Dendritic cell treated with granulocyte-macrophage colony-stimulating factor and Interleukin-4, amounts not matched to agents 40 ng/mL and 50 ng/mL, for 4 days (primary cell): ENCODE results near the gene STEAP4.

Source experiments
- H3K27ac Mint-ChIP-seq: one replicate; pipeline ENCODE4 v1.8.0; 2022; ENCODE audit warnings: mild to moderate bottlenecking, mixed read lengths
- H3K27me3 Mint-ChIP-seq: one replicate; pipeline ENCODE4 v1.8.0; 2022; ENCODE audit warnings: mild to moderate bottlenecking, mixed read lengths
- H3K36me3 Mint-ChIP-seq: one replicate; pipeline ENCODE4 v1.8.0; 2022; ENCODE audit warnings: low read depth, mixed read lengths
- H3K4me1 Mint-ChIP-seq: one replicate; pipeline ENCODE4 v1.8.0; 2022; ENCODE audit warnings: low read depth, mixed read lengths
- H3K4me3 Mint-ChIP-seq: one replicate; pipeline ENCODE4 v1.8.0; 2022; ENCODE audit warnings: mild to moderate bottlenecking, moderate library complexity, mixed read lengths
- H3K9me3 Mint-ChIP-seq: one replicate; pipeline ENCODE4 v1.8.0; 2022; ENCODE audit warnings: mixed read lengths
- intact Hi-C: fragments of 100-400 bp; cut with micrococcal nuclease; formaldehyde crosslinking; loops from one replicate; pipeline ENCODE4 v1.15.0; 2022

The STEAP4 gene

DNA sequence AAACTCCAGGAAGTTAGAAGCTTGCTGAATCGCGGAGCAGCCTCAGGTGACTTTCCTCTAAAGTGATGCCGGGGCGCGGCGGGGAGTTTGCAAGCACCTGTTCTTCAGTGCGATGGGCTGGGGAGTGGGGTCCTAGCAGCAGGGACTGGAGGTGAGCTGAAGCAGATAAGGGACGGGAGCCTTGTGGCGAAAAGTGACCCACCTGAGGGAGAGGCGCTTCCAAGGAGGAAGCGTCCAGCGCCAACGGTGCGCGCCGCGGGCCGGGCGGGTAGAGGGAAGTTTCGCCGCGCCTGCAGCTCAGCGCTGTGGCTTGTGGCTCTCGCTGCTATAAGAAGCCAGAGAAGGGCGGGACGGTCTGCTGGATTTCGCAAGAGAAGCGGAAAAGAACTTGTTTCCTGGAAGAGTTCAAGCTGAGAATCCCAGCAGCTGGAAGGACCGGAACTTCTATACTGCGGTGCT lies at the start of gene STEAP4:
TSS of gene STEAP4 (minus strand) at position 305 of the 459 bp plus-strand sequence. CDS start 22,625 bp downstream, outside the sequence.
- Mint-ChIP-seq H3K4me1 (peaks cover 55% of the 10 kb centered on the region), H3K9me3 (no peaks in the 10 kb centered on the region), H3K4me3 (peak within 1 kb of the TSS; percentile 73), H3K27me3 (no peaks in the 10 kb centered on the region), H3K36me3 (peaks cover 7% of the 10 kb centered on the region), H3K27ac (peak within 1 kb of the TSS; percentile 69)
- intact Hi-C loops, result loop anchor here (2.0 to 10.0 kb wide), 3 partner anchors 14 to 62 kb away; no protein-coding TSS in a partner anchor

DNA sequence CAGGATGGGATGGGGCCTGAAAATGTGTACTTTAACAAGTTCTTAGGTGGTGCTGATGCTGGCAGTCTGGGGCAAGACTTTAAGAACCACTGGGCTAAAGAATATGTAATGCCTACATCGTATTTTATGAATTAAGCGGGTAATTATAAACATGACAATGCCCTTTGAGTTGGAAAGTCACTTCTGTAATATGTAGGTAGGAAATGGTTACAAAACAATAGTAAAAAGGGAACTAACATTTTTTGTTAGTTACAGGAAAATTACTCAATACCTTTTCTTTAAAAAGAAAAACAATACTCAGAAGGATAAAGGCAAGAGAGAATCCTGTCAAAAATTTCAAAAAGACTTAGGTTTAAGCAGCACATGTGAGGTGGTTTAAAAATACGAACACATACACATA lies 48.3 kb upstream of the STEAP4 start:
- no peaks in the 10 kb centered on the region for H3K36me3 Mint-ChIP-seq
- H3K27ac Mint-ChIP-seq, result no peak overlapping the region
- no peak overlapping the region for H3K4me3 Mint-ChIP-seq
- H3K27me3 Mint-ChIP-seq, result no peaks in the 10 kb centered on the region
- intact Hi-C loops, result loop anchor here (5.0 kb wide), 1 partner anchor 48 kb away; the partner anchor contains the start of gene STEAP4
- peaks cover 26% of the 10 kb centered on the region for H3K4me1 Mint-ChIP-seq
- H3K9me3 Mint-ChIP-seq, result no peaks in the 10 kb centered on the region

DNA sequence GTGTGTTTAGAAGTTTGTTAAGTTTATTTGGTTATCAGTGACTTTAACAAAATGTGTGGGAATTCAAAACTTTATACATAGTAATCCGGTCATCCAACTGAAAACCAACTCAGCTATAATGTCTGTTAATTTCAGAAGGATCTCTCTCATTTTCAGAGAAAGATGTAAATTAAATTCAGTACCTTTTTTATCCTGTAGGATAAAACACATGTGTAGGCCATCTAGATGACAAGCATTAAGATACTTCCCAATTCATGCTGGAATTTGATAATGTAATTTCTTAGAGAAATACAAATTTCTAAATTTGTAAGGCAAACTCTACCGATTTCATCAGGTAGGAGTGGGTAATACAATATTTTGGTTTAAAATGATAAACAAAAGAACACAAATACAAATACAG lies 43.4 kb upstream of the STEAP4 start:
- Mint-ChIP-seq H3K9me3 (no peaks in the 10 kb centered on the region), H3K4me3 (no peak overlapping the region), H3K36me3 (no peaks in the 10 kb centered on the region), H3K27me3 (no peaks in the 10 kb centered on the region), H3K4me1 (peaks cover 25% of the 10 kb centered on the region), H3K27ac (no peak overlapping the region)
- intact Hi-C loops, result no loop called here

DNA sequence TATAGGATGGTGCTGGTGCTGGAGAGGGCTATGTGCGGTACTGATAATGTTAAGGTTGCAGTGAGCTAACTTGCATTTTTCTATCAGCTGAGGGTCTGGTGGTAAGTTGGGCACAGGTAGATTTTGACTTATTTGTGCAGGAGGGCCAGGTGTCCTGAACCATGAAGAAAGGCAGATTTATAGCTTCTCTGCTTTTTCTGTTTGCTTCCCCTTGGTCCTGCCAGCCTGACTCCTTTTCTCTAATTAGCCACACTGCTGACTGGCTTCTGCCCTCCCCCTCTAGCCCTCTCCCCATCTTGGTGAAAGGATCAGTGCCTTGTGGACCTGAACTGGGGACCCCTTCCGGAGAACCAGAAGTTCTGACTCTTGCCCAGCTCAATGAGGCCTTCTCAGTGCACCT lies 40.8 kb upstream of the STEAP4 start:
- intact Hi-C loops, result no loop called here
- Mint-ChIP-seq H3K27ac (no peak overlapping the region), H3K4me1 (peaks cover 5% of the 10 kb centered on the region), H3K9me3 (no peaks in the 10 kb centered on the region), H3K4me3 (no peak overlapping the region), H3K27me3 (no peaks in the 10 kb centered on the region), H3K36me3 (no peaks in the 10 kb centered on the region)

DNA sequence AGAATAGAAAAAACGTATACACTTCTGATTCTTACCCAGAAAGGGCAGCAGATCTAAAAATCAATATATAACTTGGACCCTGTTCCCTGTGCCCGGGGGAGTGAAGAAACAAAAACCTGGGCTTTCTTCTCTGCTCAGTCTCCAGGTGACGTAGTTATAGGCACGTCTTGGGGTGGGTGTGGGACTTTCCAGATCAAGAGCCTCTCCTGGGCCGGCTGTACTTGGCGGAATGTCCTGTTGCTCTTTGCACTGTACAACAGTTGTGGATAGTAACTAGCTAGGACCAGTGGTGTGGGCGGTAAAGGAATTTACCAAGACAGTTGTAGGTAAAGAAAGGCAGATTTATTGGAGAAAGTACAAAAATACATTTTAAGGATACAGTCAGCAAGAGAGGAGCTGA lies 40.4 kb upstream of the STEAP4 start:
- intact Hi-C loops, result no loop called here
- Mint-ChIP-seq H3K9me3 (no peaks in the 10 kb centered on the region), H3K4me1 (peaks cover 5% of the 10 kb centered on the region), H3K27me3 (no peaks in the 10 kb centered on the region), H3K36me3 (no peaks in the 10 kb centered on the region), H3K27ac (no peak overlapping the region), H3K4me3 (no peak overlapping the region)

DNA sequence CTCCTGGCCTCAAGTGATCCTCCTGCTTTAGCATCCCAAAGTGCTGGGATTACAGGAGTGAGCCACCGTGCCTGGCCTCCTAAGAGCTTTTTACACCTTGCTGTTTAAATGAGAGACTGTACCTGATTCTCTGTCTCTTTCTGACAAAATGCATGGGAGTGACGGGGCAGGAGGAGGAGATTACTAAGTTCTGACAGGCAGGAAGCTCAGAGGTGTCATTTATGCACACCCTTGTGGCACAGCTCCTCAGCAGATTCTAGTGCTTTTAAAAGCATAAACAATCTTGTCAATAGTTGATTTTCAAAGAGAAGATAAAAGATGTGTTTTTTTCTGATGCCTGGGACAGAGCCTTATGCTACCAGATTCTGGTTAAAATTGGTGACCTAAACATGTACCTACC lies 39.7 kb upstream of the STEAP4 start:
- intact Hi-C loops, result no loop called here
- Mint-ChIP-seq H3K4me1 (peaks cover 5% of the 10 kb centered on the region), H3K4me3 (no peak overlapping the region), H3K27ac (no peak overlapping the region), H3K36me3 (no peaks in the 10 kb centered on the region), H3K9me3 (no peaks in the 10 kb centered on the region), H3K27me3 (no peaks in the 10 kb centered on the region)

DNA sequence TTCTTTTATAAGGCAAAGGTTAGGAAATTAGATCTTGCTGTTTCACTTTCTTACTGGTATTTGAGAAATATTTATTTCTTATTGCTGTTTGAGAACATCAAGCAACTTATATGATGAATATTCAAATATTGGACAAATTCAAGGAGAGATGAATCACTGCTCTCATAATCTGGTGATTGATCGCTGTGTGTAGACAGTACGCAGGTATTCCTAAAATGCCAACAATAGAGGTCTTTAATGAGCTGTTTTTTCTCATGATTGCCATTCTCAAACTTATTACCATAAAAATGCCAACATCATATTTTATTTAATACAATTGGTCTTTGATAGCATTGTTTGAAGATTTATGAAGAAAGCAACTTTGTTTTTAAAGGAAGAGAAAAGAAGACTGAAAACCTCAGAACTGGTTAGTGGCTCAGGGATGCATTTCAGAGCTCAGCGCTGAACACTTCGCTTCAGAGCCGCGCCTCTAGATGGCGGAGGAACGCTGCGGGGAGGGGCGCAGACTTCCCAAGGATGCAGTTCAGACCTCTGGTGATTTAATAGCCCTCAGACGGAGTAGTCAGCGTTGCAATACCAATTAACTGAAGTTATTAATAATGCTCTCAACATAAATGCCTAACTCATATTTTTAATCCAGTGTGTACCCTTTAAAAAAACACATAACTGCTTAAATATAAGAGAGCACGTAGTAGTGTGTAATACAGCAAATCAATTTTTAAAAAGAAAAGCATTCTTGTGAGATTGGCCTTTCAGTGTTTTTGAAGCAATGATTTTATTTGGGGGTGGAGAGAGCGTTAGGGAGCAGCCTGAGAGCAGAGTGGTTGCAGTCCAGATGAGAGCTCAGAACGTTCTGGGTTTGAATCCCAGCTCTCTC lies 38.5 kb upstream of the STEAP4 start:
- Mint-ChIP-seq H3K4me3 (no peak overlapping the region), H3K27ac (no peak overlapping the region), H3K27me3 (no peaks in the 10 kb centered on the region), H3K9me3 (no peaks in the 10 kb centered on the region), H3K36me3 (no peaks in the 10 kb centered on the region), H3K4me1 (peaks cover 5% of the 10 kb centered on the region)
- intact Hi-C loops, result no loop called here

DNA sequence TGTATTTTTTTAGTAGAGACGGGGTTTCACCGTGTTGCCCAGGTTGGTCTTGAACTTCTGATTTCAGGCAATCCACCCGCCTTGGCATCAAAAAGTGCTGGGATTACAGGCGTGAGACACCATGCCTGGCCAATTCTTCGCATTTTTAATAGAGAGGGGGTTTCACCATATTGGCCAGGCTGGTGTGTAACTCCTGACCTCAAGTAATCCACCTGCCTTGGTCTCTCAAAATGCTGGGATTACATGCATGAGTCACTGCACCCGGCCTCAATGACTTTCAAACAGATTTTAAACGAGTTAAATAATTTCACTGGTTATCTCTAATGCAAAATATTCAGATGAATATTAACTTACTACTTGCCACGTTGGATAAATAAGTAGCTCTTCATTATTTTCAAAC lies 37.6 kb upstream of the STEAP4 start:
- intact Hi-C loops, result no loop called here
- H3K27me3 Mint-ChIP-seq, result no peaks in the 10 kb centered on the region

DNA sequence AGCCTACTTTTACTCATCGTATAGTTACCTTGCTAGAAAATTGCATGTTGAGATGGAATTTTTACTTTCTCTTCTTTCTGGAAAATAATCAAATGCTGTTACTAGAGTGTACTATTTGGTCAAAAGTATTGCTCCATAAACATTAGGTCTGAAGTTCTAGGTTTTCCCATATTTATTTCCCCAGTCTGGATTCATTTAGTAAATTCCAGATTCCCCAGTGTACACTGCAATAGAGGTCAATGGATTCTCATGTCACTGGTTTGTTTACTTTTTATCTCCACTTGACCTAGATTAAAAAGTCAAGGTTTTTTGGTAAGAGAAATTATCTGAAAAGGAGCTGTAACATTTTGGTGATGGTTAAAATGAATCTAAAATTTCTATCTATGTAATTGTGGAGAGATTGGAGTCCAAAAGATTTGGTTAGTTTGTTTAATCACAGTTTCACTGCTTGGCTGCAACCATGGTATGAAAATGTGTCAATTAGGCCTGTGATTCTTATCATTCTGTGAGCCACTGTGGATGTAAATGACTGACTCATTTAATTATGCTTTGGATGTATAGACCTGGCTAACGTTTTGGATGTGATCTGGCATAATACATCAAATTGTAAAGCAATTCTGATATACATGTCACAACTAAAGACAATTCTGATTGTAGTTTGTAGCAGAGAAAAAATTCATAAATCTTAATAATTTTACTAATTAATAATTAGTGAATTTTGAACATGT lies 32.7 kb upstream of the STEAP4 start:
- peaks cover 5% of the 10 kb centered on the region for H3K27me3 Mint-ChIP-seq
- intact Hi-C loops, result no loop called here
- H3K27ac Mint-ChIP-seq, result no peak overlapping the region
- no peaks in the 10 kb centered on the region for H3K4me1 Mint-ChIP-seq
- H3K9me3 Mint-ChIP-seq, result no peaks in the 10 kb centered on the region
- no peak overlapping the region for H3K4me3 Mint-ChIP-seq
- H3K36me3 Mint-ChIP-seq, result no peaks in the 10 kb centered on the region

More for the DNA sequence above, 37.6 kb upstream of the STEAP4 start:
- peaks cover 5% of the 10 kb centered on the region for H3K4me1 Mint-ChIP-seq
- no peaks in the 10 kb centered on the region for H3K9me3 Mint-ChIP-seq
- no peak overlapping the region for H3K27ac Mint-ChIP-seq
- no peak overlapping the region for H3K4me3 Mint-ChIP-seq
- no peaks in the 10 kb centered on the region for H3K36me3 Mint-ChIP-seq

DNA sequence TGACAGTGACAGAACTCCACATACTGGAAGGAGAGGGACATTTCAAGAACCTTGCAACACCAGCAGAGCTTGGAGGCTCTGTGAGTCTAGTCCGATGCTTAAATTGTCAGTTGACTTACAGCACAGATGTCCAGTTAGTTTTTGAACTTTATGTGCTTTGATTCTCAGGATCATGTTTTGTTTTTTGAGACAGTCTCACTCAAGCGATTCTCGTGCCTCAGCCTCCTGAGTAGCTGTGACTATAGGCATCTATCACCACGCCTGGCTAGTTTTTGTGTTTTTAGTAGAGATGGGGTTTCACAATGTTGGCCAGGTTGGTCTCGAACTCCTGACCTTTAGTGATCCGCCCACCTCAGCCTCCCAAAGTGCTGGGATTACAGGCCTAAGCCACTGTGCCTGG lies 31.8 kb upstream of the STEAP4 start:
- H3K4me1 Mint-ChIP-seq, result peaks cover 3% of the 10 kb centered on the region
- H3K9me3 Mint-ChIP-seq, result no peaks in the 10 kb centered on the region
- H3K4me3 Mint-ChIP-seq, result no peak overlapping the region
- intact Hi-C loops, result no loop called here
- no peak overlapping the region for H3K27ac Mint-ChIP-seq
- H3K36me3 Mint-ChIP-seq, result no peaks in the 10 kb centered on the region
- peaks cover 5% of the 10 kb centered on the region for H3K27me3 Mint-ChIP-seq

DNA sequence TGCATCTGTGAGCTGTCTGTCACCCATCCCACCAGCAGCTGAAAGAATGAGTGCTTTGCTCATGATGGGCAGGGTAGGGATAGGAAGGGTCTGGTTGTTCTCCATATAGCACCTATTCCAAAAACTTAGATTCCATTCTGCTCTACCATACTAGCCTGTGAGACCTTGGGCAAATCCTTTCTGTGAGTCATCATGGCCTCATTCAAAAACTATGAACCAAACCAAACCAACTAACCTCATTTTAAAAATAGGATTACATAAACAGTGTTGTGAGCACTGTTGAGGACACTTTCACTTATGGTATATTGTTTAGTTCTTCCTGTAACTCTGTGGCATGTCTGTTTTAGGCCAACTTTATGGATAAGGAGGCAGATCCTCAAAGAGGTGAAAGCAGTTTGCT lies 30.9 kb upstream of the STEAP4 start:
- Mint-ChIP-seq H3K9me3 (no peaks in the 10 kb centered on the region), H3K27me3 (peaks cover 5% of the 10 kb centered on the region), H3K4me3 (no peak overlapping the region), H3K4me1 (peaks cover 12% of the 10 kb centered on the region), H3K27ac (no peak overlapping the region), H3K36me3 (no peaks in the 10 kb centered on the region)
- intact Hi-C loops, result no loop called here

DNA sequence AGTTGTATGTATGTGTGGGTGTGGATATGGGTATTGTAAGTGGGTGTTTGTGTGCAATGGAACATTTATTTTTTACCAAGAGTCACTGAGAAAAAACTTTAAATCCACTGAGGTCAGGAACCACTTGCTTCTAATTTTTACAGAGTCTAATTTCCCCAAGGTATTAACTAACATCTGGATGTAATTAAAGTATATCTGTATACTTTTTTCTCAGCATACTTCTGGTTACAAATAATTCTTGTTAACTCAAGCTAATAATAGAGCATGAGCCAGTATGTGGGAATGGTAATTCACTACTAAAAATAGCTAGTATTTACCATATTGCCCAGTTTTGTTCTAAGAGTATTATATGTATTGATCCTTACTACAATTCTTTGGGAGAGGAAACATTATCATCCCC lies 24.6 kb upstream of the STEAP4 start:
- no peak overlapping the region for H3K4me3 Mint-ChIP-seq
- intact Hi-C loops, result no loop called here

DNA sequence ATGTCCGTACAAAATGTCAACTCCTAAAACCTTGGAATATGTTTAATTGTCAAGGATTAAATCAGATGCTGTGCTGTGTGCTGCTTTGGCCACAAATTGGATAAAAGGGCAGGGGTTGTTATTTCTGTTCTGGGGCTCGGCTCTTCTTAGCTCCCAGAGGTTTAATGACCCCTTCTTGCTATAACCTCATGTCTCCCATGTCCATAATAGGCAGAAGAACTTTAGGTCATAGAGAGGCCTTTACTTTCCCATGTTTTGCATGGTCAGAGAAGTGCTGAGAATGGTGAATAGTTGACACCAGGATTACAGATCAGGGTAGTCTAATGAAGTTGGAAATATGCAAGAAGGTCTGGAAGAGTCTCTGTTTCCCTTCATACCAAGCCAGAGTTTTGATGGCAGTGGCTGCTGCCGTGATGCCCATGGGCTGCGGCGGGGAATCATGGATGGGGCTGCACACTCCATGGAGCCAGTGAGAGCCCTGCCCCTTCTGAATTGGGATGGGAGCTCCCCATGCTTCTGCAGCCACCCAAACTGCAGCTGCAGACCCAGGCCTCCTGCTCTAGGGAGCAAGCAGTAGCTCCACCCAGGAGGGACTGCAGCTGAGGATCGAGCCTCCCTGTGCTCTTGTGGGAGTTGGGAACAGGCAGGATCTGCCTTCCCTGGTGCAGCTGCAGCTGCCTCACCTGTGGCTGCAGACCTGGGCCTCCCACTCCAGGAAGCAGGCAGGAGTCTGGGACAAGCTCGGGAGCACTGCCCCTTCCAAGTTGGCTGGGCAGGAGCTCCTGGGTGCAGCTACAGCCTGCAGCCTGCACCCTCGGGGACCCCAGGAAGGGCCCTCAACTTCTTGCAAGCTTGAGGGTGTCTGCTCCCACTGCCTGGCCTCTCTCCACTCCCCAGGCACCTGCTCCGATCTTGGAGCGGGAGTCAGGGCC lies 23.1 kb upstream of the STEAP4 start:
- Mint-ChIP-seq H3K9me3 (no peaks in the 10 kb centered on the region), H3K27ac (no peak overlapping the region), H3K27me3 (no peaks in the 10 kb centered on the region), H3K36me3 (no peaks in the 10 kb centered on the region), H3K4me1 (peaks cover 13% of the 10 kb centered on the region), H3K4me3 (no peak overlapping the region)
- intact Hi-C loops, result no loop called here

More for the DNA sequence above, 24.6 kb upstream of the STEAP4 start:
- Mint-ChIP-seq H3K4me1 (peaks cover 12% of the 10 kb centered on the region), H3K27me3 (peaks cover 5% of the 10 kb centered on the region), H3K27ac (no peak overlapping the region), H3K9me3 (no peaks in the 10 kb centered on the region), H3K36me3 (no peaks in the 10 kb centered on the region)
